Fibroblast of villous mesenchyme (primary cell): ENCODE results near the gene REEP1. TPM values are rescaled to one million over a fixed set of nuclear protein-coding genes. Genes with fewer than 3 reads are reported as not detected.

Experiments used
- DNase-seq: peaks from one replicate; pipeline ENCODE4 v3.0.0-alpha.2; 2010; ENCODE audit warnings: low read depth
- H3K4me3 ChIP-seq: 2 replicates; pipeline ENCODE4 v1.5.1; 2011; ENCODE audit warnings: low read depth, mild to moderate bottlenecking, low read length
- CTCF ChIP-seq: IDR thresholded peaks from 2 replicates; pipeline ENCODE4 v1.5.1; 2012; ENCODE audit warnings: low read depth, mild to moderate bottlenecking, low read length; ENCODE audit not compliant: insufficient read depth
- total RNA-seq: library from RNA; depleted of rRNA; stranded (reverse); fragments of >200 nt; gene quantifications from 2 replicates; pipeline ENCODE4 v1.2.3, GENCODE V29; 2012

Gene REEP1
- total RNA-seq, 1 donor: under 0.01 TPM

GRCh38 chr2:86302320-86302719, 35.1 kb downstream of the REEP1 start:
- no peak overlapping the region for H3K4me3 ChIP-seq
- TF ChIP-seq CTCF: no peak
- no peak for DNase-seq

- TF ChIP-seq CTCF: no peak
- H3K4me3 ChIP-seq: no peak overlapping the region
Measured at GRCh38 chr2:86301711-86302202, 35.7 kb downstream of the REEP1 start.

GRCh38 chr2:86301009-86301408, 36.4 kb downstream of the REEP1 start:
- H3K4me3 ChIP-seq: no peak overlapping the region
- DNase-seq: no peak
- no peak for TF ChIP-seq CTCF

More at GRCh38 chr2:86301711-86302202, 35.7 kb downstream of the REEP1 start:
- no peak for DNase-seq

GRCh38 chr2:86300496-86300895, 36.9 kb downstream of the REEP1 start:
- H3K4me3 ChIP-seq: no peak overlapping the region
- DNase-seq: no peak
- TF ChIP-seq CTCF: no peak

- TF ChIP-seq CTCF: peak; percentile 32
- no peak overlapping the region for H3K4me3 ChIP-seq
- DNase-seq: no peak
Measured at GRCh38 chr2:86298411-86299390, 38.7 kb downstream of the REEP1 start.

- no peak overlapping the region for H3K4me3 ChIP-seq
- DNase-seq: no peak
- TF ChIP-seq CTCF: no peak
Measured at GRCh38 chr2:86297382-86298147, 39.9 kb downstream of the REEP1 start.
